ENCODE data around the gene GPR158.
"Not testable (repeated sequence)": the region's sequence is repeated elsewhere in the genome, so short reads cannot be mapped to it uniquely, and the experiment has no call there.

The GPR158 gene

DNA sequence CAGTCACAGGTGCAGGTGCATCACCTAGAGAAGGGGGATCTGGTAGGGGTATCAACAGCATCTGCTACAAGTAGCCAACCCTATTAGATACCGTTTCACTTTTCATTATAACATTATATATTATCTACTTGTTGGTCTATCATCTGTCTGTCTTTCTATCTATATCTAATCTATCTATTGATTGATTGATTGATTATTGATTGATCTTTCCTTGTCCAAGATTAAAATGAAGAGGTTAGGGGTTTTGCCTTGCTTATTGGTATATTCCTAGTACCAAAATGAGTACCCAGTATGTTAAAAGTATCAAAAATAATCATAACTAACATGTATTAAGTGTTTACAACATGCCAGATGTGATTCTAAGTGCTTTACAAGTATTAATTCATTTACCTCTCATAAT lies 121.5 kb downstream of the GPR158 start:
- H3K4me1 ChIP-seq (ENCODE audit: control insufficient read depth, insufficient read depth, low read length), result no peaks in the 10 kb centered on the region
- no peak overlapping the region for H3K27ac ChIP-seq (ENCODE audit: insufficient read depth, low read depth, low read length, poor library complexity, severe bottlenecking)
- WGBS, 2 experiments, result 60% methylated on average over 1 of the region's 1 CpG; no CpG with 5 or more reads in 1 of the 2 experiments
- no peaks in the 10 kb centered on the region for H3K9me3 ChIP-seq (ENCODE audit: control insufficient read depth, low read length)
- no peaks in the 10 kb centered on the region for H3K27me3 ChIP-seq (ENCODE audit: control insufficient read depth, insufficient read depth, low read length, poor library complexity, severe bottlenecking)
- no peaks in the 10 kb centered on the region for H3K36me3 ChIP-seq (ENCODE audit: control insufficient read depth, insufficient read depth, low read length)
- H3K4me3 ChIP-seq (ENCODE audit: insufficient read depth, low read depth, low read length), result no peak overlapping the region

- H3K4me3 ChIP-seq (ENCODE audit: insufficient read depth, low read depth, low read length), result no peak overlapping the region
- no peaks in the 10 kb centered on the region for H3K36me3 ChIP-seq (ENCODE audit: control insufficient read depth, insufficient read depth, low read length)
- no peaks in the 10 kb centered on the region for H3K9me3 ChIP-seq (ENCODE audit: control insufficient read depth, low read length)
- 87 to 91% methylated on average over 4 of the region's 4 CpGs for WGBS, 2 experiments
- H3K27me3 ChIP-seq (ENCODE audit: control insufficient read depth, insufficient read depth, low read length, poor library complexity, severe bottlenecking), result no peaks in the 10 kb centered on the region
- H3K27ac ChIP-seq (ENCODE audit: insufficient read depth, low read depth, low read length, poor library complexity, severe bottlenecking), result no peak overlapping the region
- H3K4me1 ChIP-seq (ENCODE audit: control insufficient read depth, insufficient read depth, low read length), result no peaks in the 10 kb centered on the region
These were observed 122.7 kb downstream of the GPR158 start for GRCh38 chr10:25297466-25297865.

DNA sequence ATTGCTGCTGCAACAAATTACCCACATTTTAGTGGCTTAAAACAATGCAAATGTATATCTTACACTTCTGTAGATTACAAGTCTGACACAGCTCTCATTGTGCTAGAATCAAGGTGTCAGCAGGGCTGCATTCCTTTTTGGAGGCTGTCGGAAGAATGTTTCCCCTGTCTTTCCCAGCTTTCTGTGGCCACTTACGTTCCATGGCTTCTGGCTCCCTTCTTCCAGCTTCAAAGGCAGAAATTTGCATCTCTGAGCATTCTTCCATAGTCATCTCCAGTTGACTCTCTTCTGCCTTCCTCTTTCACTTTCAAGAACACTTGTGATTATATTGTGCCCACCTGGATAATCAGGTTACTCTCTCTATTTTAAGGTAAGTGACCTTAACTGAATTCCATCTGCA lies 125.3 kb downstream of the GPR158 start:
- no peaks in the 10 kb centered on the region for H3K9me3 ChIP-seq (ENCODE audit: control insufficient read depth, low read length)
- H3K4me1 ChIP-seq (ENCODE audit: control insufficient read depth, insufficient read depth, low read length), result no peaks in the 10 kb centered on the region
- H3K27me3 ChIP-seq (ENCODE audit: control insufficient read depth, insufficient read depth, low read length, poor library complexity, severe bottlenecking), result no peaks in the 10 kb centered on the region
- 59 to 62% methylated on average over 2 of the region's 2 CpGs for WGBS, 2 experiments
- H3K27ac ChIP-seq (ENCODE audit: insufficient read depth, low read depth, low read length, poor library complexity, severe bottlenecking), result no peak overlapping the region
- H3K4me3 ChIP-seq (ENCODE audit: insufficient read depth, low read depth, low read length), result no peak overlapping the region
- H3K36me3 ChIP-seq (ENCODE audit: control insufficient read depth, insufficient read depth, low read length), result no peaks in the 10 kb centered on the region

DNA sequence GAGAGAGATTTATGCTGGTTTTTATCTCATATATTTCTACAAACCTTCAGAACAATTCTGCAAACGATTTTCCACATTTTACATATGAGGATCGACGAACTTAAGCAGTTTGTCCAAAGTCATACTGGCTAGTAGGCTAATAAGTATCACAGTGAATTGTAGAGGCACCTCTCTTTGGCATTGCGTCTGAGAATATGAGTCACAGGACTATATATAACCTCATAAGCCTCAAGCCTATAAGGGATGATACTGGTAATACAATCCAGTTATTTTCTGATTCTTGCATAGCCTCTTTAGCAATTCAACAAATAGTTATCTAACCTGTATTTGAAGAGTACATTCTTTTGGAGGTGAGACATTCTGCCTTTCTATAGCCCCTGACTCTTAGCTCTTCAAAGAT lies 129.8 kb downstream of the GPR158 start:
- 87 to 94% methylated on average over 4 of the region's 4 CpGs for WGBS, 2 experiments

DNA sequence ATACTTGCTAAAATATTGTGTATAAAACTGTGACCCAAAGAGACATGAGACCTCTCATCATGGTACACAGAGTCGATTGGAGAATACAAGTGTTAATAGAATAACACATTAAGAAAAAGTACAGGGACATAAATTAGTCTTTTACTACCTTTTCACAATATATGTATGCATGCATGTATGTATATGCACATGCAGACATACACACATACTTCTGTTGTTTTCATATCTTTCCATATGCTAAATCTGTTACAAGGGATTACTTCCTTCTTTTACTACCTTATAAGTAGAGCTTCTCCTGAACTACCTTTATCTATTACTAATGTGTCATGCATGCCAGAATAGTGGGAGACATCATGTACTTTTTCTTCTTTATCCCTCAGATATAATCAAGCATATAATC lies 131.6 kb downstream of the GPR158 start:
- H3K4me3 ChIP-seq (ENCODE audit: insufficient read depth, low read depth, low read length), result no peak overlapping the region
- no peaks in the 10 kb centered on the region for H3K4me1 ChIP-seq (ENCODE audit: control insufficient read depth, insufficient read depth, low read length)
- no peaks in the 10 kb centered on the region for H3K36me3 ChIP-seq (ENCODE audit: control insufficient read depth, insufficient read depth, low read length)
- no peaks in the 10 kb centered on the region for H3K9me3 ChIP-seq (ENCODE audit: control insufficient read depth, low read length)
- no peaks in the 10 kb centered on the region for H3K27me3 ChIP-seq (ENCODE audit: control insufficient read depth, insufficient read depth, low read length, poor library complexity, severe bottlenecking)
- no peak overlapping the region for H3K27ac ChIP-seq (ENCODE audit: insufficient read depth, low read depth, low read length, poor library complexity, severe bottlenecking)
- WGBS, 2 experiments, result no CpG with 5 or more reads among the region's 1 CpG

More for the DNA sequence above, 129.8 kb downstream of the GPR158 start:
- Histone ChIP-seq H3K36me3 (ENCODE audit: control insufficient read depth, insufficient read depth, low read length) (no peaks in the 10 kb centered on the region), H3K4me3 (ENCODE audit: insufficient read depth, low read depth, low read length) (no peak overlapping the region), H3K27me3 (ENCODE audit: control insufficient read depth, insufficient read depth, low read length, poor library complexity, severe bottlenecking) (no peaks in the 10 kb centered on the region), H3K4me1 (ENCODE audit: control insufficient read depth, insufficient read depth, low read length) (no peaks in the 10 kb centered on the region), H3K27ac (ENCODE audit: insufficient read depth, low read depth, low read length, poor library complexity, severe bottlenecking) (no peak overlapping the region), H3K9me3 (ENCODE audit: control insufficient read depth, low read length) (no peaks in the 10 kb centered on the region)

DNA sequence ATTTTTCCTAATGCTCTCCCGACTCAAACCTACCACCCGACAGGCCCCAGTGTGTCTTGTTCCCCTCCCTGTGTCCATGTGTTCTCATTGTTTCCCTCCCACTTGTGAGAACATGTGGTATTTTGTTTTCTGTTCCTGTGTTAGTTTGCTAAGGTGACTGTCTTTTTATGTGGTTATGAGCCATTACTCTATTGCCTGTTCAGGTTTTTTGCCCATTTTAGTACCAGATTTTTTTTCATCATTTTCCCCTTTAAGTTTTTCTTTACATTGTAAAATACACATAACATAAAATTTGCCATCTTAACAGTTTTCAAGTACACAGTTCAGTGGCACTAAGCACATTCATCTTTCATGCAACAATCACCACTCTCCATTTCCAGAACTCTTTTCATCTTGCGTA lies 133.5 kb downstream of the GPR158 start:
- no peaks in the 10 kb centered on the region for H3K4me1 ChIP-seq (ENCODE audit: control insufficient read depth, insufficient read depth, low read length)
- WGBS, 2 experiments, result 76 to 99% methylated on average over 2 of the region's 3 CpGs

GRCh38 chr10:25317596-25318211 lies 142.9 kb downstream of the GPR158 start:
- 89 to 90% methylated on average over 9 of the region's 9 CpGs for WGBS, 2 experiments
- H3K36me3 ChIP-seq (ENCODE audit: control insufficient read depth, insufficient read depth, low read length); H3K4me3 ChIP-seq (ENCODE audit: insufficient read depth, low read depth, low read length): not testable (repeated sequence)

More for the DNA sequence above, 133.5 kb downstream of the GPR158 start:
- Histone ChIP-seq H3K4me3 (ENCODE audit: insufficient read depth, low read depth, low read length) (no peak overlapping the region), H3K36me3 (ENCODE audit: control insufficient read depth, insufficient read depth, low read length) (no peaks in the 10 kb centered on the region), H3K27ac (ENCODE audit: insufficient read depth, low read depth, low read length, poor library complexity, severe bottlenecking) (no peak overlapping the region), H3K9me3 (ENCODE audit: control insufficient read depth, low read length) (no peaks in the 10 kb centered on the region), H3K27me3 (ENCODE audit: control insufficient read depth, insufficient read depth, low read length, poor library complexity, severe bottlenecking) (no peaks in the 10 kb centered on the region)

GRCh38 chr10:25327273-25327672 lies 152.5 kb downstream of the GPR158 start:
- H3K4me3 ChIP-seq (ENCODE audit: insufficient read depth, low read depth, low read length), result no peak overlapping the region
- H3K9me3 ChIP-seq (ENCODE audit: control insufficient read depth, low read length), result no peaks in the 10 kb centered on the region
- H3K4me1 ChIP-seq (ENCODE audit: control insufficient read depth, insufficient read depth, low read length), result no peaks in the 10 kb centered on the region
- no peak overlapping the region for H3K27ac ChIP-seq (ENCODE audit: insufficient read depth, low read depth, low read length, poor library complexity, severe bottlenecking)
- no peaks in the 10 kb centered on the region for H3K27me3 ChIP-seq (ENCODE audit: control insufficient read depth, insufficient read depth, low read length, poor library complexity, severe bottlenecking)
- WGBS, 2 experiments, result 92 to 94% methylated on average over 3 of the region's 3 CpGs
- H3K36me3 ChIP-seq (ENCODE audit: control insufficient read depth, insufficient read depth, low read length), result no peaks in the 10 kb centered on the region

More at GRCh38 chr10:25317596-25318211, 142.9 kb downstream of the GPR158 start:
- H3K9me3 ChIP-seq (ENCODE audit: control insufficient read depth, low read length); H3K27me3 ChIP-seq (ENCODE audit: control insufficient read depth, insufficient read depth, low read length, poor library complexity, severe bottlenecking); H3K27ac ChIP-seq (ENCODE audit: insufficient read depth, low read depth, low read length, poor library complexity, severe bottlenecking); H3K4me1 ChIP-seq (ENCODE audit: control insufficient read depth, insufficient read depth, low read length): not testable (repeated sequence)

- Histone ChIP-seq H3K4me3 (ENCODE audit: insufficient read depth, low read depth, low read length) (no peak overlapping the region), H3K36me3 (ENCODE audit: control insufficient read depth, insufficient read depth, low read length) (no peaks in the 10 kb centered on the region), H3K9me3 (ENCODE audit: control insufficient read depth, low read length) (no peaks in the 10 kb centered on the region), H3K27ac (ENCODE audit: insufficient read depth, low read depth, low read length, poor library complexity, severe bottlenecking) (no peak overlapping the region), H3K4me1 (ENCODE audit: control insufficient read depth, insufficient read depth, low read length) (no peaks in the 10 kb centered on the region), H3K27me3 (ENCODE audit: control insufficient read depth, insufficient read depth, low read length, poor library complexity, severe bottlenecking) (no peaks in the 10 kb centered on the region)
- 91 to 95% methylated on average over 3 of the region's 3 CpGs for WGBS, 2 experiments
These were observed 153.6 kb downstream of the GPR158 start for GRCh38 chr10:25328361-25328760.

GRCh38 chr10:25329587-25329986 lies 154.8 kb downstream of the GPR158 start:
- not testable (repeated sequence) for H3K27me3 ChIP-seq (ENCODE audit: control insufficient read depth, insufficient read depth, low read length, poor library complexity, severe bottlenecking); H3K4me1 ChIP-seq (ENCODE audit: control insufficient read depth, insufficient read depth, low read length); H3K9me3 ChIP-seq (ENCODE audit: control insufficient read depth, low read length); H3K36me3 ChIP-seq (ENCODE audit: control insufficient read depth, insufficient read depth, low read length); H3K4me3 ChIP-seq (ENCODE audit: insufficient read depth, low read depth, low read length); H3K27ac ChIP-seq (ENCODE audit: insufficient read depth, low read depth, low read length, poor library complexity, severe bottlenecking)
- no CpG with 5 or more reads among the region's 5 CpGs for WGBS, 2 experiments

GRCh38 chr10:25334445-25334844 lies 159.6 kb downstream of the GPR158 start:
- Histone ChIP-seq H3K4me3 (ENCODE audit: insufficient read depth, low read depth, low read length) (no peak overlapping the region), H3K9me3 (ENCODE audit: control insufficient read depth, low read length) (no peaks in the 10 kb centered on the region), H3K4me1 (ENCODE audit: control insufficient read depth, insufficient read depth, low read length) (no peaks in the 10 kb centered on the region), H3K36me3 (ENCODE audit: control insufficient read depth, insufficient read depth, low read length) (no peaks in the 10 kb centered on the region), H3K27ac (ENCODE audit: insufficient read depth, low read depth, low read length, poor library complexity, severe bottlenecking) (no peak overlapping the region), H3K27me3 (ENCODE audit: control insufficient read depth, insufficient read depth, low read length, poor library complexity, severe bottlenecking) (no peaks in the 10 kb centered on the region)
- WGBS, 2 experiments, result 94 to 96% methylated on average over 2 of the region's 2 CpGs

Measured in ectodermal cell (in vitro differentiated cells).